Iris pigment epithelial cell (primary cell): ENCODE data around the gene SYNE3.

Experiments used
- DNase-seq: peaks from one replicate; pipeline ENCODE4 v3.0.0-alpha.2; 2011; ENCODE audit warnings: low read depth

Gene SYNE3, protein sequence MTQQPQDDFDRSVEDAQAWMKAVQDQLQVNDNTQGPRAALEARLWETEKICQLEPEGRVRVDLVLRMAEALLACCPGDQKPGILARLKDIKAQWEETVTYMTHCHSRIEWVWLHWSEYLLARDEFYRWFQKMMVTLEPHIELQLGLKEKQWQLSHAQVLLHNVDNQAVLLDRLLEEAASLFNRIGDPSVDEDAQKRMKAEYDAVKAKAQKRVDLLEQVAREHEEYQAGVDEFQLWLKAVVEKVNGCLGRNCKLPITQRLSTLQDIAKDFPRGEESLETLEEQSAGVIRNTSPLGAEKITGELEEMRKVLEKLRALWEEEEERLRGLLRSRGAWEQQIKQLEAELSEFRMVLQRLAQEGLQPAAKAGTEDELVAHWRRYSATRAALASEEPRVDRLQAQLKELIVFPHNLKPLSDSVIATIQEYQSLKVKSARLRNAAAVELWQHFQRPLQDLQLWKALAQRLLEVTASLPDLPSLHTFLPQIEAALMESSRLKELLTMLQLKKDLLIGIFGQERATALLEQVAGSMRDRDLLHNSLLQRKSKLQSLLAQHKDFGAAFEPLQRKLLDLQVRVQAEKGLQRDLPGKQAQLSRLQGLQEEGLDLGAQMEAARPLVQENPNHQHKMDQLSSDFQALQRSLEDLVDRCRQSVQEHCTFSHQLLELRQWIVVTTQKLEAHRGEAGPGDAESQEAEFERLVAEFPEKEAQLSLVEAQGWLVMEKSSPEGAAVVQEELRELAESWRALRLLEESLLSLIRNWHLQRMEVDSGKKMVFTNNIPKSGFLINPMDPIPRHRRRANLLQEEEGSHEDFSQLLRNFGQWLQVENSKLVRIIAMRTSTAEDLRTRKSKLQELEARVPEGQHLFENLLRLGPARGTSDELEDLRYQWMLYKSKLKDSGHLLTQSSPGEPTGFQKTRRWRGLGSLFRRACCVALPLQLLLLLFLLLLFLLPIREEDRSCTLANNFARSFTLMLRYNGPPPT

GRCh38 chr14:95516554-95517181 is at the start of gene SYNE3:
TSS of gene SYNE3 (minus strand) at chr14:95516650. CDS start at chr14:95475821, 40,829 bp downstream.
- no peak for DNase-seq

DNA sequence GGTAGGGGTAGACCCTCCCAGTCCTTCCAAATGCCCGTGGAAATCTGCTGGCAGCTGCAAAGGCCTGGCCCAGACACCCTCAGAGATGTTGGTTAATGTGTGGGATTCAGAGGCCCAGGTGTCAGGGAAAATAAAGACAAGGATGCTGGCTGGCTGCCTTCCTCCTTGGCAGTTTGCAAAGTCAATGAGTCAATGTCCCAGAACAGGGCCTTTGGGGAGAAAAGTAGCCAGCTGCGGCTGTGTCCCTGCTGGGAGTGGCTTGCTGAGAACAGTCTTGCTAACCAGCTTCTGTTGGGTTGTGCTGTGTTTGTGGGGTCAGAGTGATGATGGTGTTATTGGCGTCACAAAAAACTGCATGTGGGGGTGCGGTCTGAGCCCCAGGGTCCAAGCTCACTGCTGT is 47.6 kb upstream of the SYNE3 start:
- DNase-seq = peak; percentile 10

GRCh38 chr14:95562892-95563685 is 46.6 kb upstream of the SYNE3 start:
- DNase-seq = peak; percentile 67

GRCh38 chr14:95561001-95561412 is 44.6 kb upstream of the SYNE3 start:
- peak; percentile 86 for DNase-seq

GRCh38 chr14:95559203-95559602 is 42.8 kb upstream of the SYNE3 start:
- DNase-seq = no peak

- DNase-seq = no peak
Observed at GRCh38 chr14:95557832-95558231, 41.4 kb upstream of the SYNE3 start.

DNA sequence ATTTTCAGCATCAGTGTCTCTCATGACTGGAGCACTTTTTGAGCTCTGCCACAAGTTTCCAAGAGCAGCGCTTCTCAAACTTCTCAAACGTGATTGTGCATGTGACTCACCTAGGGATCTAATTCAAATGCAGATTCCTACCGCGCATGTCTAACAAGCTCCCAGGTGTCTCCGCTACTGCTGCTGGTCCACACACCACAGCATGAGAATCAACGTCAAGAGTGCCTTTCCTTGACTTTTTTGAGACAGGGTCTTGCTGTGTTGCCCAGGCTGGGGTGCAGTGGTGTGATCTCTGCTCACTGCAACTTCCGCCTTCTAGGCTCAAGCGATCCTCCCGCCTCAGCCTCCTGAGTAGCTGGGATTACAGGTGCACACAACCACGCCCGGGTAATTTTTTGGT is 40.8 kb upstream of the SYNE3 start:
- no peak for DNase-seq

- no peak for DNase-seq
Observed at GRCh38 chr14:95555053-95555452, 38.6 kb upstream of the SYNE3 start.

DNA sequence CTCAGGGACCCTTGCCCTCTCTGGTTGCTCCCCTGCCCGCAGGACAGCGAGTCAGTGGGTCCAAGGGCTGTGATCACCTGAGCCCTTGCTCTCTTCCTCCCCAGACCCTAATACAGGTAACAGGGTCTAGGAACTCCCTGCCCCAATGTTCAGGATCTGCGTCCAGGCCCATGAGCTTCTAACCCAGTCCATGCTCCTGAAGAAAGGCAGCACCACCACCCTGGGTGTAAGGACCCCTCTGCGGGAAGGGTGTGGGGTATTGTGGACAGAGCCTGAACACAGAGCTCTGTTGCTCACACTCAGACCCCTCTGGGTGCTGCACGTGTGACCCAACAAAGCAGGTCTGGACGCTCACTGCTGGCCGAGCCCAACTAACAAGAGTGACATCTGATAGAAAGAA is 36.7 kb upstream of the SYNE3 start:
- no peak for DNase-seq

DNA sequence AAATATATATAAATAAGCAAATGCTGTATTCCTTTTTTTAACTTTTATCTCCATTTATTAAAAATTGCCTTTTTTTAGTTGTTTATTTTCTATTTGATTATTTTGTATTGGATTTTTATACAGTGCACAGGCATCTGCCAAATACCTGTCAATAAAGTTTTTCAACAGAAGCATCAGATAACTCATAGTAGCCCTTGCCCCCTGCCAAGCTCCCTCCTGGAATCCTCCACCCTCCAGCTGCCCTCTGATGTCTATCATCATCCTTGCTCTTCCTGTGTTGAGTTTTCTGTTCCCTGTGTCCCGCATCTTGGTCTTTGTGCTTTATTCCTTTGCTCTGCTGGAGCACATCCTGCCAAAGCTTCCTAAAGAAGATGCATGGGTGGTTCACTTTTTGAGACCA is 35.0 kb upstream of the SYNE3 start:
- no peak for DNase-seq

GRCh38 chr14:95549656-95550585 is 33.5 kb upstream of the SYNE3 start:
- DNase-seq = no peak

GRCh38 chr14:95548328-95548929 is 32.0 kb upstream of the SYNE3 start:
- DNase-seq = no peak

DNA sequence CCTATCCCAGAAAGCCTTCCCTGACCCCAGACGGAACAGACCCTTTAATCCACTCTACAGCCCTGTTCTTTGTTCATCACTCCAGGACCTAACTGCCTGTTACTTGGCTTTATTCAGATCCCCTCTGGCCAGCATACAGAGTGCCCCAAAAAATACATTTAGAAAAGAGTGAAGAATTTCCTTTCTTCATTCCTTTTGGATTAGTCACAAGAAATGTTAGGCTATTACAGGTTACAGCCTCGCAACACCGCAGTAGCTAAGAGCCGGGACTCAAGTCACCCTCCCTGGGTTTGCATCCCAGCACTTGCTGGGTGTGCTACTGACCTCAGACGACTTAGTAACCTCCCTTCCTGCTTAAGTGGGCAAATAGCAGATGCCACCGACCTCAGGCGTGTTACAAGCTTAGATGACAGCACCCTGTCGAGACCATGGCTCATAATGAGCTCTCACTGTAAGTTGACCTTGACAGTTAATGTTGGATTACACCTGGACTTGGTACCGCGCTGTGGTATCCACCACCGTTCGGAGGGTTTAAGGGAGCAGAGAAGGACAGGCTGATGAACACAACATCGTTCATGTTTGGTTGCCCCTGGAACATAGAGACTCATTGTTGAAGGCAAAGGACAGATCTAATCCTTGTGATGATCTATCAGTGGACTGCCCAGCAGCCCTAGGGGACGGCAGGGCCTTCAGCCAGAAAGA is 31.3 kb upstream of the SYNE3 start:
- peak; percentile 74 for DNase-seq

DNA sequence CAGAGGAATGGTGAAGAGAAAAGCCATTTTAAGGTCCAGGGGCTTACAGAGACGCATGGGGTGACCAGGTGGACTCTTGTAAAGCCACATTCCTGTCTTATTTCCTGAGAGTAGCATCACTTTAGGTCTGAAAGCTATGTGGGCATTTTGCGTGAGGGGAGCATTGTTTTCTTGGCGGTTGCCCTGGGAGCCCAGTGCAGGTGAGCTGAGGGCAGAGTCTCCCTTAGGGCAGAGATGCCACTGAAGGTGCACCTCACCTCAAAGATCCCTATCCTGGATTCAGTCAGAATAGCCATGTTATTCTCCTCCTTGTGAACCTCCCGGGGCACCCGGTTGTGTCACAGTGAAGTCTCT is 30.8 kb upstream of the SYNE3 start:
- DNase-seq = no peak

- DNase-seq = peak; percentile 93
Observed at GRCh38 chr14:95545515-95546168, 29.2 kb upstream of the SYNE3 start.

DNA sequence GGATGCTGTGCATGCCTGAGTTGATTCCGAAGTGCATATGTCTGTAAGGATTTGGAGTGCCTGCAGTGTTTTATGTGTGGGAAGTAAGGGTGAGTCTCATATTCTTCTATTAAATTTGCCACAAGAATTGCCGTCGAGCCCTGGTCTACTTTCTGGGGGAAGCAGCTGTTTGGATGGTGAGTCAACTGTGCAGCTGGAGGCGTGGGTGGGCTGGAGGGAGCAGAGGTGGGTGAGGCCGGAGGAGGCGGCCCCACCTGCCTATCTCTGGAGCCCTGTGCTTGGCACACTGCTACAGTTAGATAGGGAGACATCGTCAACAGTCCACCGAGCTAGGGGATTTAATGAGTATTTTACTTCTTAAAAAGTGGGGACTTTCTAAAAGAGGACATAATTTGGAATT is 28.1 kb upstream of the SYNE3 start:
- DNase-seq = no peak

- DNase-seq = no peak
Observed at GRCh38 chr14:95543021-95543420, 26.6 kb upstream of the SYNE3 start.

GRCh38 chr14:95541932-95542930 is 25.8 kb upstream of the SYNE3 start:
- no peak for DNase-seq
